Measurements from ENCODE around the gene GPR15LG. TPM values are rescaled to one million over a fixed set of nuclear protein-coding genes. Genes with fewer than 3 reads are reported as not detected.

GPR15LG gene
- total RNA-seq, 2 experiments from 2014 or later, result not detected

DNA sequence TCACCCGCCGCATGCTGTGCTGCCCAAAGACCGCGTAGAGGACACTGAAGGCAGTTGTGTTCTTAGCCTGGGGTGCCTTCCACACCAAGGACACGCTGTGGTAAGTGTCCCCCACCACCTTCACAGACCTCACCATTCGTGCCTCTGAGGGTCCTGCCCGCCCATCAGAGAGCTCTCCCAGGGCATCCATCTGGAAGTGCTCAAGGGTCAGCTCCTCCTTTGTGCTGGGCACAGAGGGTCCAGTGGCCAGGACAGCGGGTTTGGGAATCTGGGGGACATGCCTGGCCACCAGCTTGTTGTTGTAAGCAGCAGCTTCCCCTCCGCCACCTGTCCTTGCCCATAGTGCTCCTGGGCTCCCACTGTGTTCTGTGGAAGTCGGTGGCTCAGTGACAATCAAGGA lies 58.8 kb downstream of the GPR15LG start:
- CTCF ChIA-PET, result no interaction called here
- POLR2A ChIA-PET, result no interaction called here

DNA sequence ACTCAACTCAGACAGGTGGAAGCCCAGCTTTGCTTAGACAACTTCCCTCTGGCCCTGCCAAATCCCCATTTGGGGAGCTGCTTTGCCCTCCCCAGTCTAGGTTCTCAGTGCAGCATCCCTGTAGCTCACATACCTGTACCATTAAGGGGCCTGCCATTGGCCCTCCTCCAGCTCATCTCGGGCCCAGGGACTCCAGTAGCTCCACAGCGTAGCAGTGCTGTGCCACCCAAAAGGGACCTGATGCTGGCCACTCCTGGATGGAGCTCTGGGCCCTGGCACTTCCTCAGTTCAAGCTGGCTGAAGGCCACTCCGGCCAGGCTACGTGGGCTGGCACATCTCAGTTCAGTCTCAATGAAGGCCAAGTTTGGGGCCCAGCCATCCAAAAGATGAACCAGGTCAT lies 60.3 kb downstream of the GPR15LG start:
- CTCF ChIA-PET, result no interaction called here

DNA sequence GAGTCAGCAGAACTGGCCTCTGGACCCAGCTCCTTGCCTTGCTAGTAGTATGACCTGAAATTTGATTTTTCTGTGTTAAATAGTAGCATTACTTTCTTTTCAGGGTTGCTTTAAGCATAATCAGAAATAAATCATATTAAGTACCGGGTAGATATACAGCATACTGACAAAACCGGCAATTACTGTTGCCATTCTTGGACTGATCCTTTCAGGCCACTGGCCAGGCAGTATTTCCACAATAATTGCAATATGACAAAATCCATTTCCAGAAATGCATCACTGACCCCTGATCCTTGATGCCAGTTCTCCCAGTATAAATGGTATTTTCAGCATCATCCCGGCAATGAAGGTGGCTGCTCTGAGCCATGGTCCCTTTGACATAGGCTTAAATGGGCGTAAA lies 60.9 kb downstream of the GPR15LG start:
- POLR2A ChIA-PET, result no interaction called here
- CTCF ChIA-PET, result no interaction called here

More for the DNA sequence above, 60.3 kb downstream of the GPR15LG start:
- POLR2A ChIA-PET, result no interaction called here

Other genes with a start within 250 kb of the GPR15LG start
- 100 to 1,000 TPM; 229 to 233 TPM for gene GHITM, start 34.3 kb upstream of the GPR15LG start, total RNA-seq
- gene CDHR1, start 20.7 kb downstream of the GPR15LG start, total RNA-seq, result 1 to 10 TPM; 1.8 TPM
- not detected for gene LRIT2, start 51.7 kb downstream of the GPR15LG start, total RNA-seq
- not detected for gene LRIT1, start 67.7 kb downstream of the GPR15LG start, total RNA-seq
- not detected for gene RGR, start 71.3 kb downstream of the GPR15LG start, total RNA-seq
- 10 to 100 TPM; 46.7 to 47.2 TPM for gene CCSER2, start 154.8 kb downstream of the GPR15LG start, total RNA-seq

All from activated CD8-positive, alpha-beta memory T cell treated with anti-CD3 and anti-CD28 coated beads for 36 hours (primary cell).